Stimulated activated CD8-positive, alpha-beta memory T cell treated with anti-CD3 and anti-CD28 coated beads, Interleukin-15, amount 100 ng/mL, for 48 hours (primary cell): ENCODE data around the gene GLCE.
A peak's percentile ranks its signal among the peaks of the same experiment; 100 is the strongest.

Source experiments
- DNase-seq, 2 donors: peaks; one replicate each; pipeline ENCODE4 v3.0.0-alpha.2; 2020; ENCODE audit warnings: low read depth in 2 of 2

GLCE gene

DNA sequence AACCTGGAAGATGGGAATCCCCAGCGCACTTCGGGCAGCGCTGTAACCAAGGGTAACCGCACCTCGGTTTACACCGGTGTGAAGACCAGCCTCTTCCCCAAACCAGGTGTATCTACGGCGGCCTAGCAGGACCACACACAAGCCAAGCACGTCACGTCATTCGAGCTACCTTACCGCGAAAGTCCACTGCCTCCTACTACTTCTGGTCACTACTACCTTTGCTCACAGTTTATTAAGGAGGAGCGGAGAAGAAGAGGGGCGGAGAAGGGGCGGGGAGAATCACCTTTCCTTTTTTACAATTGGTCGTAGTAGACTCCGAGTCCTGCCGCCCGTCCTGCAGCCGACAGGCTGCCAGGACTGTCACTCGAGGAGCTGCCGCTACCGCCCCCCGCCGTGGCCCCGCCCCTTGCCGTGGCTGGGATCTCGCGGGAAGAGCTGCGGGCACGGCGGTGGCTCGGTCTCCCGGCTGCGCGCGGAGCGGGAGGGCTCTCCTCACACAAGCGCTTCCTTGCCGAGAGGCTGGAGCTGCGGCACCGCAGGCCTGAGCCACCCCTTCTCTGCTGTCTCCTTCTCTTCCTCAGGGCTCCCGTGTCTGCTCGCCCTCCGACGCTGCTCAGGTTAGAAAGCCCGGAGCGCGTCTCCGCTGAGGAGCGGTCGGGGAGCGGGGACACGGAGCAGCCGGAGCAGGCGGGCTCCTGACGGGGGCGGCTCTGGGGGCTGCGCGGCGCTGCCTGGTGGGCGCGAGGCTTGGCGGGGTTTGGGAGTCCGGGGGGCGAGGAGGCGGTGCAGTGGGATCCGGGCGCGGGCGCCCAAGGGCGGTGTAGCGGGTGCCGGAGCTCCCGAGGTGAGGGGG lies at the start of gene GLCE:
Gene GLCE (plus strand): TSS at position 495 of the 853 bp plus-strand sequence. CDS start 95,172 bp downstream, outside the sequence.
- peak; percentile 87 to 90 for DNase-seq

DNA sequence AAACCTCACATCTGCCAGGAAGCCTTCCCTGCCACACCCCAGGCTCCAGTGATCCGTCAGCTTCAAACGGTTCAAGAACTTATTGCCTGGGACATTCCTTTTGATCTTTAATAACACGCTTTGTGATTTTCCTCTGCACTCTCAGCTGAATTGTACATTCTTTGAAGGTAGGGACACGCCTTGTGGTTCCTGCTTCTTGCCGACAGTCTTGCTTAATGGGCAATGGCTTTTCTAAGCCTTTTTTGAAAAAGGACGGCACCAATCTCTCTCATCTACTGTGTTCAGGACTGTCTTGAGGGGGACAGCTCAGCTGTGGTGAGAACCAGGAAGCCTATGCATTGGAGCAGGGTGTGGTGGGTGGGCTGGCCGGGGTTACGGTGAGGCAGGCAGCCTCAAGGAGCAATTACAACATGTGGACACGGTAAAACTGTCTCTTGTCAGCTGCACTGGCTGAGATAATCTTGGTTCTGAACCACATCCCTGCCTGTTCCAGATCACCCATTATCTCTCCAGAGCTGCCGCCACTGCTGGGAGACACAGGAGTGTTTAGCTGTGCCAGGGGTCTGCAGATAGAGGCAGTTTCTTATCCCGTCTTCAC lies 46.0 kb upstream of the GLCE start:
- DNase-seq, result no peak

DNA sequence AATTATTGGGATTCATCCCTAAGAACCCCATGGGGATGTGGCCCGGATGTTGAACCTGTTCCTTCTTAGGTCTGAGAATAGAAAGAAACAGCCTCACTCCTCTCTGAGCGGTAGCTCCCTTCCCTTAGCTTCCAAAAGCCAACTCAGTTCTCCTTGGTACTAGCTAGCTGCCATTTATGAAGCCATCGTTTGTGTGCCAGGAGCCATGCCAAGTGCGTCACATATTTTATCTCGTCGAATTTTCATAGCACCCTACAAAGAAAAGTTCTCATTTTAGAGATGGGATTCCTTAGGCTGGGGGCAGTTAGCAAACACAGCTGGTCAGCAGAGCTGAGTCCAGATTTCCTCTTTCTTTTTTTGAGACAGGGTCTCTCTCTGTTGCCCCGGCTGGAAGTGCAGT lies 45.4 kb upstream of the GLCE start:
- no peak for DNase-seq

DNA sequence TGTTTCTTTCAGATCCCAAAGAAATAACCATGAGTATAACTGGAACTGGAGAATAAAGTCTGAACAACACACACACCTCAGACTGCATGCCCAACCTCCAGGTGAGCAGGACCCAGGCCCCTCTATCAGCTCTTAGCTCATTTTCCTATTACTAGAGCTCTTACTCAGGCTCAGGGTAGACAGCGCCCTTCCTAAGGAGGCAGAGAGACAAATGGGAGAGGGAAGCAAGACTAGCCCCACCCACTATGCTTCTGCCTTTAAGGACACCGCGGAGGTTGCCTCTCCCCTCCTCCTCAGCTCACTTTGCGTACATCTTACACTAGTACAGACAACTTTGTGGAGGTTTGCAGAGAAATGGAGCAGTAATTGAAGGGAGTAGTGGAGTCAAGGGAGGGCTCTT lies 44.0 kb upstream of the GLCE start:
- DNase-seq, result no peak

DNA sequence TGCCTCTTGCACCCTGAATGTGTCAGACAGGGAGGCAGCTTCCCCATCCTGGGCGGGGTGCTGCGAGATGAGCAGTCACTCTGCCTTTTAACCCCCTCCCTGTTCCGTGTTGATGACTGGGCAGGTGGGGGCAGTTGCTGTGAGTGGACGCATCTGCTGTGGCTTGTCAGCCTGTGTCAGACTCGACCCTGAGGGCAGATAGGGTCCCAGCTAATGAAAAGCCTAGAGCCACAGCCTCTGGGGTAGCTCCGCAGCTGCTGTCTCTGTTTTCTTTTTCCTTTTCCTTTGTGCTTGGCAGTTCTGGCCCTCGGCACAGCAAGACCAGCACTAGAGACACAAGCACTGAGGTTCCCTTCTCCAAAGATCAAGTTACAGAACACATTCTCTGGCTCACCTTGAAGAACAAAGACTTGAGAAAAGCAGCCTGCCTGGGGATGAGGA lies 43.0 kb upstream of the GLCE start:
- DNase-seq, result no peak

DNA sequence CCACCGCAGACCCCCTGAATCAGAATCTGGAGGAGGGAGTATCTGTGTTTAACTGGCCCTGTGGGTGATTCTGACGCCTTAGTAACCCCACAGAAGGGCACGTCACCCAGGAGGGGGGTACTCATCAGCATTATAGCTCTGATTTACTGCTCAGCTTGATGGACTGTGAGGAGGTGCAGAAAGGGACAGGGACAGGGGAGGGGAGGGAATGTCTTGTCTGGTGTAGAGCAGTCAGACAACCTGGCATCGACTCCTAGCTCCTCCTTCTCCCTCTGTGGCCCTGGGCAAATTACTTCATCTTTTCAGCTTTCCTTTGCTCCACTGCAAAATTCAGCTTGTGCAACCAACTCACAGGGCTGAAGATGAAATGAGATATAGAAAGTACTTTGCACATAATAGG lies 42.3 kb upstream of the GLCE start:
- no peak for DNase-seq

DNA sequence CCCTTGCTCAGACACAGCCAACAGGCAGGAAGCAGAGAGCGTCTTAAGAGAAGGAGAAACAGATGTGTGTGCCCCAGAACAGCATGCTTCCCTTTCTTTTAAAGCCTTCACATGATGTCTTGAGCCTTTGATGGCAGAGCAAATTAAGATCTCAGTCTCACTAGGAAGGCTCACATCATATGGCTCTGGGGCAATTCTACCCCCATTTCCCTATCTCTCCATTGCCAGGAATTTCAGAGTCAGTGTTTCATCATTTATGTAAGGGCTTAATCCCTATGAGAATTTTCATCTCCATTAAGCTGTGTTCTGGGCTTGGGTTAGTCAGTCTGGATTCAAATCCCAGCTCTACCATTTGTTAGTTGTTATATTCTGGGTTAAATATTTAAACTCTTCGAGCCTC lies 41.4 kb upstream of the GLCE start:
- DNase-seq, result no peak

DNA sequence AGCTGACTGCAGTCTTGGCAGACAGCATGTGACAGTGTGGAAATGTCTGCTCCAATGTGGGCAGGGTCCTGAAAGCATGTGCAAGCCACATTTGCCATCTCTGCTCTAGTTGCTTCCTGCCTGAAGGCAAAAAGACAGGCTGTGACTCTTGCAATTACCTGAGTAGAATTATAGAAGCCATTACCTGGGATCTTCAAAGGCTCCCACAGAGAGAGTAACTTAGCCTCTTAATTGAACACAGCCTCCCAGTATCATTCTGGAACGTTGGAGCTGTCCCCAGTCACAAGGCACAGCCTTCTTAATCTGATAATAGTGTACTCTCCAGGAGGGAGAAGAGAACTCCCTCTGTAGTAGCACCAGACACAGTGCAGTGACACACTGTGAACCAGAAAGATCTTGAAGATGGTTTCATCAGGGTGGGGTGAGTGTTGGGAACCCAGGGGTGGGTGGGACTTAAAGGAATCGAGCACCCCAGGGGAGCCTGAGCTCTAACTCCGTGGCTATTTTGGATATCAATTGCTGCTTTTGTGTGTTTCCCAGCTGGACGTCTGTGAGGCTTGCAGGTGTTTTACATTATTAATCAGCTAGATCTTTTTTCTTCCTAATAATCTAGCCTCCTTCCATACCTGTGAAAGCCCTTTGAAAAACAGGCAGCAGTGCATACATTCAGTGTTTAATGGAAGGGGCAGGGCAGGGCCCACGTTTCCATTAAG lies 40.6 kb upstream of the GLCE start:
- DNase-seq, result no peak

DNA sequence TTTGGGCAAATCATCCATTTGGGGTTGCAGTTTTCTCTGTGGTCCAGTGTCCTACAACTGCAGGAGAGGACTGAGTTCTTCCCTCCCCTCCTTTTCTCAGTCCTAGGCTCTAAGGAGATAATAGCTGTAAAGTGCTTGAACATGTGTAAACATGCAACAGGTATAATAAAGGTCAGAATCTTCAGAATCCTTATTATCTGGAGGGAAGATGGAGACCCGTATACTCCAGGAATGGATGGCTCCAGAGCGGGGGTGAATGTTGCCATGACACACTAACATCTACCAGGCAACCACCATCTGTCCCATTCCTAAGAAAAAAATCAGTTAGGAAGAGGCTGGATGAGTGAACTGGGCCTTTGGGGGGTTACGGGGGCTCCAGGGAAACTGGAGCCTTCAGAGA lies 39.7 kb upstream of the GLCE start:
- no peak for DNase-seq

DNA sequence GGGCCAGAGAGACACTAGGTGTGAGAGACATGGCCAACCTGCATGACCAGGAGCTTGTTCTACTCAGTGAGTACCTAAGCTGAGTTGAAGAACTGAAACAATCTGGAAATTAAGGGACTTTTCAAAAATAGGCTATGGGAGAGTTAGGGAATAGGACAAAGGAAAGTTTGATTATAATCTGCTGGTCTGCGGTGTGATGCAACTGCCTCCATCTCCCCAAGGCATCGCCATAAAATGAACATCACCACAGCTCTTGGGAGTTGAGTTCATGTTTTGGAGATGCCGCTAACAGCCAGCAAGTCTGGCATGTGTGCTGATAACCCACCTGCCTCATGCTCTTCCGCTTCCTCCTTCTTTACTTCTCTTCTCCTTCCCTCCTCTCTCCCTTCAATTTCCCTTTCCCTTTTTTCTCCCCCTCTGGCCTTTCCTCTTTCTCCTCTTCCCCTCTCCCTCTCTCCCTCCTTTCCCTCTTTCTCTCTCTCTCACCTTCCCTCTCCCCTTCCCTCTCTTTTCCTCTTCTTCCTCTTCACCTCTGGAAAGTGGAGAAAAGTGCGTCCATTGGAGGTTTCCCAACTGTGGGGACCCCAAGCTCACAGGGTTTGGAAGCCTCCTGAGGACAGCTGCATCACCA lies 39.1 kb upstream of the GLCE start:
- no peak for DNase-seq

DNA sequence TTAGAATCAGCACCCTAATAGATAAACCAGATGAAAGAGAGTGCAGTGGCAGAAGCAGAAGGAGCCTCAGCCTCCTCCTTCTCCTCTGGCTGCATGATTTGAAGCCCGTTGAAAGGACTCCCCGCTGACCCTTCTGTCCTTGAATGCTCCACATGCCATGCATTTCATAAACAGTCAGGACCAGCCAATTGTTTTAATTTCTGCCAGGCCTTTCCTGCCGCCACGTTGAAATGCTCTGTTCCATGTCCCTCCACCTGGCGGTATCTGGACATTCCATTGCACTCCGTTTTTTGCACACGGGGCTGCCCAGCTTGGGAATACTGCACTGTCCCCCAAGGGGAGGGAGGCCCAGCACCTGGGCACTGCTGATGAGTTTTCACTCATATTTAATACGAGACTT lies 35.2 kb upstream of the GLCE start:
- DNase-seq, result no peak

DNA sequence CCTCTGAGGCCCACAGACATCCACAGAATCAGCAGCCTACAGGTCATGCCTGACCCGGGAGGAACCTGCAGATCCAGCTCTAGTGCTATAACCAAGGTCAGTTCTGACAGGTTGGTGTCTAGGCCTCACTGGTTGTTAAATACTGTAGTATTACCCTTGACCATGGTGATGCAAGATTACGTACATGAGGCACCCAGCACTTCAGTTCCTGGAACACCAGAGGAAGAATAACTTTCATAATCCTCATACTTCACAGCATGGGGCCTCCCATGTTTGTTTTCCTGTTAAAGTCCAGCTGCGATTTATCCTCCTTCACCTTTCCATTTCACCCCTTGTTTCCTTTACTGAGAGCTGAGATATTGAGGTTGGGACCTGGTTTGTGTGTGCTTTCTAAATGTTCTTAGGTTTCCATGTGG lies 34.4 kb upstream of the GLCE start:
- DNase-seq, result no peak

DNA sequence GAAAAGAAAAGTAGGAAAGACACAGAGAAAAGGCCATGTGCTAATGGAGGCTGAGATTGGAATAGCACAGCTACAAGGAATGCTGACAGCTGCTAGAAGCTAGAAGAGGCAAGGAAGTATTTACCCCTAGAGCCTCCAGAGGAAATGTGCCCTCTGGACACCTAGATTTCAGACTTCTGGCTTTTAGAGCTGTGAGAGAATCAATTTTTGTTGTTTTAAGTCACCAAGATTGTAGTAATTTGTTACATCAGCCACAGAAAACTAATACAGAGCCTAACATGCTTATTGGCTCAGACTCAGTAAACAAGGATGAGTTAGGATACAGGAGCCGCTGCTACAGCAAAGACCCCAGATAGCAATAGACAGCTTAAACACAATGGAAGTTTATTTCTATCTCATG lies 33.1 kb upstream of the GLCE start:
- DNase-seq, result no peak

DNA sequence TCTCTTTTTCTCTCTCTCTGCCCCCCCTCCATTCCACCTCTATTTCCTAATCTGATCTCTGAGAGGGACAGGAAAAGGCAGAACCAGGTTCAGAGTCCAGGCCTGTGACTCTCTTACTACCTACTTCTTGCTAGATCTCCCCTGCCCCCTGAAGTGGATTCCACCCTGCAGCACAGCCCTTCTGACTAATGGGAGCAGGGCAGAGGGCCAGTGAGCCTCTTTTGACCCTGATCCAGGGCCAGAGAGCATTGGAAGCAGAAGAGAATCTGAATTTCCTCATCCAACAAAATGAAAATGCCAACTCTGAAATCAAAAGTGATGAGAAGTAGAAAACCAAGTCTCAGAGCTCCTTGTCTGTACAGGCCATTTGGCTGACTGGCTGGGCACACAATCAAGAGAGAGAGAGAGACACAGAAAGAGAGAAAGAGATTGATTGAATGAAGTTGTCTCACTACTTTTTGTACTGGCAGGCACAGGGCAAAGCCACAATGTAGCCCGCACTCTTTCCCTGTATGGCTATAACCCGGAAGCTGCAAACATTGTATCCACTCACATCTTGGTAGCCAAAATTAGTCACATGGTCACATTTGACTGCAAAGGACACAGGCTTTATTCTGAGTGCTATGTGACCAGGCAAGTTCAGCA lies 31.6 kb upstream of the GLCE start:
- DNase-seq, result no peak

DNA sequence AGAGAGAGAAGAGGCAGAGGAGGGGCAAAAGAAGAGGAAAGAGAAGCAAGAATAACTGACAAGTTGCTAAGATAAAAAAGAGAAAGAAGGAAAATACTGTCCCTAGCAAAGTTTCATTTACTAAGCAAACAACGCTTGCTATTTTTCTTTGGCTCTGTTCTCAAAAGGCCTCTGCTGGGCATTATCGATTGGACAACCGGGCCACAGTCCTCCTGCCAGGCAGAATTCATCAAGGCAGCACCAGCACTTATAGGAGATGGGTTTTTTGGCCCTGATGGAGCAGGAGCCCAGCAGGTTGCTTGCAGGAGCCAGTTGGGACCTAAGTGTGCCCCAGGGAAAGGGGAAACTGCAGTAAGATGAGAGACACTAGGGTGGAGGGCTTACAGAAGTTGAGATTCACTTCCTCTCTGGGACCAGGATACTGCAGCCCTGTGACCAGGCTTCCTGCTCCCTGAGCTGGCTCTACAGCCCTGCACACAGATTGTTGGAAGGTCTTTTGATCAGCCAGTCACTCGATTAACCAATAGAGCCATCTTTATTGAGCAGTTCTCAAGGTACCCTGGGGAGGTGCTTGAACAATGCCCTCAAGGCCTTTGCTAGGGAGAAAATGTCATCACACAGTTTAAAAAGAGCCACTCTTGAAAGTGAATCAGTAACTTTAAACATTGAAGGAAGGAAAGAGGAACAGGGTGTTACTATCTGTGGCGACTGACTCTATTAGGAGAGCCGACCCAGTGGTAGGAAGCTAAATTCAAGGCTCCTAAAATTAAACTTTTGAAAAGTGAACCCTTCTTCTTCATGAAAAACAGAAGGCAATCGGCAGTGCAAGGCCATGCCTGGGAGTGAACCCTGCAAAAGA lies 28.8 kb upstream of the GLCE start:
- no peak for DNase-seq

DNA sequence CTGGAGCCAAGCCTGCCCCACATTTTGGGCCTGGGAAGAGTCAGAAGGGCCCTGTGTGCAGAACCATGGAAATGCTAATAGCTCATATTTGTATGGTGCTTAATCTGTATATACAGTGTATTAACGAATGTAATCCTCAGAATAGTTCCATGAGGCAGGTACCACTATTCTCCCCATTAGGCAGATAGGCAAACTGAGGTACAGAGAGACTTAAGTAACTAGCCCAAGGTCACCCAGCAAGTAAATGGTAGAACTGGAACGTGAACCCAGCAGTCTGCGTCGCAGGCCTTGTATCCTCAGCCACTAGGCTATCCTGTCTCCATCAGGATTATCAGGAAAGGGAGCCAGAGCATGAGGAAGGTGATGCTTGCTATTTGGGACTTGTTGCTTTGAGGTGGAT lies 28.0 kb upstream of the GLCE start:
- DNase-seq, result no peak

DNA sequence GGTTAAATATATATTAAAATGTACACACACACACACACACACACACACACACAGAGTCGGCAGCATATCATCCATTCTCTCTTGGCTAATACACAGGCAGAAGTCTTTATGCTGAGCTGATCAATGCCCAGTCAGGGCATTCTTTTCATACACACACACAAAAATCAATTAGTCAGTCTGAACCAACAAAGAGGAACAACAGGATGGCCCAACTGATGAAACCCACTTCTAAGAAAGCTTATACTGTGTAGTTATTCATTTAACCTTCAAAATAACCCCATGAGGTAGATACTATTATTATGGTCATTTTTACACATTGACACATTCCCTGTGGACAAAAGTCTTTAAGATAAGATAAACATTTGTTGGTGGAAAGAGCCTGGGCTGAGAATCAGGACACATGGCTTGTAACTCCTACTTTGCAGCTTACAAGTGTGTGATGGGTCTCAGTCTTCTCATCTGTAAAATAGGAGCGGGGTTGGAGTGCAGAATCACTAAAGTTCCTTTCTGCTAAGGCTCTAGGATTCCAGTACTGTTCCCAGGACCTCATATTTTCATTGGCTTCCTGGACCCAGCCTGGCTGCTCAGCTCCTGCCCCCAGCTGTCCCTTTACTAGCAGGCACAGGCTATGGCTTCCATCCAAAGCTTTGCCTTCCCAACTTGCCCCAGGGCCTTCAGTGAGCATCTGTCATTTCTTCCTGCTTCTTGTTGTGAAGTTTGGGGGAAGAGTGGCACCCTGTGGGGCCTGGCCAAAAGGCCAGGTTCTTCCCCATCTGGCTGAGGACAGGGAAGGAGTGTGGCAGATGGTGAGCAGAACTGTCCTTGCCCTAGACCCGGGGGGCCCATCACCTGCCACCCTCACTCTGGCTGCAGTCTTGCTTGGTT lies 27.2 kb upstream of the GLCE start:
- DNase-seq, result no peak

DNA sequence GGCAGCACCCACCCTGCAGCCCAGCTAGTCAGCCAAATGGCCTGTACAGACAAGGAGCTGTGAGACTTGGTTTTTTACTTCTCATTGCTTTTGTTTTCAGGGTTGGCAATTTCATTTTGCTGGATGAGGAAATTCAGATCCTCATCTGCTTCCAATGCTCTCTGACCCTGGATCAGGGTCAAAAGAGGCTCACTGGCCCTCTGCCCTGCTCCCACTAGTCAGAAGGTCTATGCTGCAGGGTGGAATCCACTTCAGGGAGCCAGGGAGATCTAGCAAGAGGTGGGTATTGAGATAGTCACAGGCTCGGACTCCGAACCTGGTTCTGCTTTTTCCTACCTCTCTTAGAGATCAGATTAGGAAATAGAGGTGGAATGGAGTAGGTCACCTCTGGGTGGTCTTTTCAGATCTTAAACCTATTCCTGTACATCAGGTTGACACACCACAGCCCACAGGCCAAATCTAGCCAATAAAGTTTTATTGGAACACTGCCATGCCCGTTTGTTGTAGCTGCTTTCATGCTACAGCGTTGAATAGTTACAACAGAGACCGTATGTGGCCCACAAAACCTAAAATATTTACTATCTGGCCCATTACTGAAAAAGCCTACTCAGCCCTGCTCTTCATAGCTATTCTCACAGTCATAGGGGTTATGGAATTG lies 26.4 kb upstream of the GLCE start:
- DNase-seq, result no peak

DNA sequence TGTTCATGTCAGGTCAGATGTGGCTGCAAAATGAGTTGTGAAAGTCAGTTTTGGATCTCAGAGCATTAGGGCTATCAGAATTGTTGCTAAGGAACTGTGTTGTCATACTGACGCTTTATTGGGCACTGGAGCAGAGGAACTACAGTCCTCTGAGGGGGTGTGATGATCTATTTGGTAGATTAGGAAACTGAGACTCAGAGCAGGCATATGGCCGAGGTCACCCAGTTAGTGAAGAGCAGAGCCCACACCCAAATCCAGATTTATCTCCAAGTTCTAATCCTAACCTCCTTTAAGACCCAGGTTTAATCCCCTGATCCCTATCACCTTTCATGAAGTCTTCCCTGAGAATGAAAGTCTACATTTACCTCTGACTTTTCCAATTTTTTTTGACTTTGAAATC lies 25.6 kb upstream of the GLCE start:
- no peak for DNase-seq
